ENCODE results near the gene CCZ1B. TPM values are rescaled to one million over a fixed set of nuclear protein-coding genes. Genes with fewer than 3 reads are reported as not detected.
"Not testable (repeated sequence)": the region's sequence is repeated elsewhere in the genome, so short reads cannot be mapped to it uniquely, and the experiment has no call there.

Gene CCZ1B
- total RNA-seq, 1 donor from 2014 or later = 75.2 TPM

DNA sequence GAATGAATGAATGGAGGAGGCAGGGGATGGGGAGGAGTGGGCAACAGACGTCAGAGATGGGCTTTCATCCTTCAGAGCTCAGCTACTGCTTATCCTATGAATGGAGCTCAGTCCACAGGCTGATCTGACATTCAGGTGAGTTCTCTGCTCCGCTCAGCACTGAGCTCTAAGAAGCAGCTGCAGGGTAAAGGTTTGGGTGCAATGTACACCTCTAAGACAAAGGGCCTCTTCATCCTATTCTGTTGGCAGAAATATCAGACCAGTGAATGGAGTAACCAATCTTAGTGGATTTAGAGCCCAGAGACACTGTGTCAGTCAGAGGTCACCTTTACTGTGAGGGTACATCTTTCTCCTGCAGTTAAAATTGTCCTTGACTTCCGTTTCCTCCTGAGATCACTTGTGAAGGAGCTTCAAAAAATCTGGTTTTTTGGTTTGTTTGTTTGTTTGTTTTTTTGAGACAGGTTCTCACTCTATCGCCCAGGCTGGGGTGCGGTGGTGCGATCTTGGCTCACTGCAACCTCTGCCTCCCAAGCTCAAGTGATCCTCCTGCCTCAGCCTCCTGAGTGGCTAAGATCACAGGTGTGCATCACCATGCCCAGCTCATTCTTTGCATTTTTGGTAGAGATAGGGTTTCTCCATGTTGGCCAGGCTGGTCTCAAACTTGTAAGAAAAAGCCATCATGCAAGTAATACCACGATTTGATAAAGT, 5.1 kb upstream of the CCZ1B start:
- intact Hi-C loops (cut with micrococcal nuclease) = no loop called here
- POLR2A ChIA-PET = no interaction called here
- CTCF ChIA-PET = interaction anchor here (1.0 kb wide), 1 partner anchor 234 kb away, joined by 3 read pairs; no protein-coding TSS in a partner anchor

DNA sequence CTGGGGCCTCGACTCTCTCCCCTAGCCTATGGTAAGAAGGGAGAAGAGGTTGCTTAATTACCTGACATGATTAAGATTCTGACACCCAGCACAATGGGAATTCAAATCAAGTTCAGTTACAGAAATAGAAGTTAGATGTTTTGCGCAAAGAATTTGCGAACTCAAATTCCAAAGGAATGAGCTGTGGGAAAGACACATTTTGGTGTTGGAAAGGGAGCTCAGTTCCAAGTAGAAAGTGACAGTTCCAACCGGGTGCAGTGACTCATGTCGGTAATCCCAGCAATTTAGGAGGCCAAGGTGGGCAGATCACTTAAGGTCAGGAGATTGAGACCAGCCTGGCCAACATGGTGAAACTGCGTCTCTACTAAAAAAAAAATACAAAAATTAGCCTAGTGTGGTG, 4.0 kb upstream of the CCZ1B start:
- H3K36me3 Mint-ChIP-seq (ENCODE audit: low read depth); H3K27ac Mint-ChIP-seq; CTCF ChIA-PET; ATAC-seq (ENCODE audit: low read depth); H3K9me3 Mint-ChIP-seq; POLR2A ChIA-PET; intact Hi-C loops (cut with micrococcal nuclease); H3K4me1 Mint-ChIP-seq; H3K4me3 Mint-ChIP-seq; DNase-seq: not testable (repeated sequence)
- H3K27me3 Mint-ChIP-seq = peaks cover 17% of the 10 kb centered on the region

More for the DNA sequence above, 5.1 kb upstream of the CCZ1B start:
- TF ChIP-seq, protein P1, sequence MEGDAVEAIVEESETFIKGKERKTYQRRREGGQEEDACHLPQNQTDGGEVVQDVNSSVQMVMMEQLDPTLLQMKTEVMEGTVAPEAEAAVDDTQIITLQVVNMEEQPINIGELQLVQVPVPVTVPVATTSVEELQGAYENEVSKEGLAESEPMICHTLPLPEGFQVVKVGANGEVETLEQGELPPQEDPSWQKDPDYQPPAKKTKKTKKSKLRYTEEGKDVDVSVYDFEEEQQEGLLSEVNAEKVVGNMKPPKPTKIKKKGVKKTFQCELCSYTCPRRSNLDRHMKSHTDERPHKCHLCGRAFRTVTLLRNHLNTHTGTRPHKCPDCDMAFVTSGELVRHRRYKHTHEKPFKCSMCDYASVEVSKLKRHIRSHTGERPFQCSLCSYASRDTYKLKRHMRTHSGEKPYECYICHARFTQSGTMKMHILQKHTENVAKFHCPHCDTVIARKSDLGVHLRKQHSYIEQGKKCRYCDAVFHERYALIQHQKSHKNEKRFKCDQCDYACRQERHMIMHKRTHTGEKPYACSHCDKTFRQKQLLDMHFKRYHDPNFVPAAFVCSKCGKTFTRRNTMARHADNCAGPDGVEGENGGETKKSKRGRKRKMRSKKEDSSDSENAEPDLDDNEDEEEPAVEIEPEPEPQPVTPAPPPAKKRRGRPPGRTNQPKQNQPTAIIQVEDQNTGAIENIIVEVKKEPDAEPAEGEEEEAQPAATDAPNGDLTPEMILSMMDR (IDR thresholded peaks at IDR 0.05) = no peak
- DNase-seq = no peak
- Mint-ChIP-seq H3K4me3 (no peak overlapping the region), H3K27me3 (peaks cover 22% of the 10 kb centered on the region), H3K9me3 (no peaks in the 10 kb centered on the region), H3K4me1 (peaks cover 1% of the 10 kb centered on the region), H3K36me3 (ENCODE audit: low read depth) (peaks cover 1% of the 10 kb centered on the region), H3K27ac (no peak overlapping the region)
- no peak for ATAC-seq (ENCODE audit: low read depth)

DNA sequence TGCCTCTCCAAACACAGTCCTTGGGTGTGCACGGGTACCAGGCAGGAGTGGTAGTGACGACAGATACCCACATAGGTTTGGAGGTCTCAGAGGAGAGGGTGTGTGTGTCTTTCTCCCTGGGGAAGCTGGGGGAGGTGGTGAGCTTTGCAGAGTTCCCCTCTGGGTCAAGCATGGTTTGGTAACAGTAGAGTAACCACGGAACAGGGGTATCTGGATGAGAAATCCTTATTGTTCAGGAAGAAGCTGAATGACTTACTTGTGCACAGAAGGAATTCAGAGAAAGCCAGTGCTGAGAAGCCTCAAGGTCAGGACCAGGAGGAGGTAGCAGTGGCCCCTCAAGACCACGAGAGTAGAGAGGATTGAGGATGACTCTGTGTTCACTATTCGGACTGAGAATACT, 3.5 kb upstream of the CCZ1B start:
- peaks cover 13% of the 10 kb centered on the region for H3K27me3 Mint-ChIP-seq
- DNase-seq; CTCF ChIA-PET; H3K9me3 Mint-ChIP-seq; H3K4me3 Mint-ChIP-seq; H3K36me3 Mint-ChIP-seq (ENCODE audit: low read depth); POLR2A ChIA-PET; intact Hi-C loops (cut with micrococcal nuclease); H3K4me1 Mint-ChIP-seq; ATAC-seq (ENCODE audit: low read depth); H3K27ac Mint-ChIP-seq: not testable (repeated sequence)

DNA sequence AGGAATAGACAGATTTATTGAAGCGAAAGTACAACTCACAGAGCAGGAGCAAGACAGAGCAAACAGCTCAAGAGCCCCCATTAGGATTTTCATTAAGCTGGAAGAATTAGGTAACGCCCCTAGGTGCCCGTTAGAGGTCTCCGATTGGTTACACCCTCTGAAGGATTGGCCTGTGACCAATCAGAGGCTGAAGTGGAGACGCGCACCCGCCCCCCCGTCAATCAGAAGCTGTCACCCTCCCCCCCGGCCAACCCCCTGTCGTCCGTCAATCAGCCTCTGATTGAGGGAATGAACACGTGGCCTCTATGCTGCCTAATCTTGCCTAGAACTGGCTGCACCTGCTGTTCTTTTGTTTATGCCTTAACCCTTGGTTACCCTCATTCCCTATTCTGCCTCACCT, 1.1 kb upstream of the CCZ1B start:
- H3K27me3 Mint-ChIP-seq; CTCF ChIA-PET; DNase-seq; intact Hi-C loops (cut with micrococcal nuclease); H3K36me3 Mint-ChIP-seq (ENCODE audit: low read depth); ATAC-seq (ENCODE audit: low read depth); H3K4me1 Mint-ChIP-seq; H3K9me3 Mint-ChIP-seq; POLR2A ChIA-PET; H3K27ac Mint-ChIP-seq: not testable (repeated sequence)
- peak overlapping the region; percentile 44 for H3K4me3 Mint-ChIP-seq

DNA sequence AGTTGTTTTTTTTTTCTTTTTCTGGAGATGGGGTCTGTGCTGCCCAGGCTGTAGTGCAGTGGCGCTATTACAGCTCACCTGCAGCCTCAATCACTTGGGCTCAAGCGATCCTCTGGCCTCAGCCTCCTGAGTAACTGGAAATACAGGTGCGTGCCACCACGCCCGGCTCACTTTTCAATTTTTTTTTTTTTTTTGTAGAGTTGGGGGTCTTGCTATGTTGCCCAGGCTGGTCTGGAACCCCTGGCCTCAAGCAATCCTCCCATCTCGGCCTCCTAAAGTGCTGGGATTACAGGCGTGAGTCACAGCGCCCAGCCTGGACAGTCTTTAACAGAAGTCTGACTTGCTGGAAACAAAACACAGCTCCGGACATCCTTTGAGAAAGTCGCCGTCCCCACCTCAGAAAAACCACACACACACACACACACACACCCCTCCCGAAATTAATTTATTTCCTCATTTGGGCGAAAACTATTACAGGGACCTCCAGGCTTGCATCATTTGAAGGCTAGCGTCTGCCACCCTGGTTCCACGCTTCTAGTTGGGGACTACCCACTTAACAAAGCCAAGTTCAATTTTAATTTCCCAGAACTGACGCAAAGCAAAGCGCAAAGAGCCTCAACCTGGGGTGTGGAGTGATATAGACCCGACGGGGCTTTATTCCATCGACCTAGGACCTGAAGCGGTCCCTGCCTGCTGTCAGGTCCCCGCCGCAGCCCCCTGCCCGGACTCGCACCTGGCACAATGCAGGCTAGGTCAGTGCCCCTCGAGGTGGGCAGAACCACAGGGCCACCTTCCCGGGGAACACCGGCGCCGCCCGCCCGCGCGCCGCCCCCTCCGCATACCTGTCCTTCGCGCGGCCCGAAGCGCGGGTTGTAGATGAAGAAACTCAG, 594 bp downstream of the CCZ1B start:
- Mint-ChIP-seq H3K36me3 (ENCODE audit: low read depth) (peaks cover 17% of the 10 kb centered on the region), H3K4me3 (peak overlapping the region; percentile 66)
- intact Hi-C loops (cut with micrococcal nuclease); H3K9me3 Mint-ChIP-seq; POLR2A ChIA-PET; H3K27me3 Mint-ChIP-seq; H3K27ac Mint-ChIP-seq; H3K4me1 Mint-ChIP-seq; CTCF ChIA-PET; DNase-seq: not testable (repeated sequence)
- ATAC-seq (ENCODE audit: low read depth) = peak; percentile 46

DNA sequence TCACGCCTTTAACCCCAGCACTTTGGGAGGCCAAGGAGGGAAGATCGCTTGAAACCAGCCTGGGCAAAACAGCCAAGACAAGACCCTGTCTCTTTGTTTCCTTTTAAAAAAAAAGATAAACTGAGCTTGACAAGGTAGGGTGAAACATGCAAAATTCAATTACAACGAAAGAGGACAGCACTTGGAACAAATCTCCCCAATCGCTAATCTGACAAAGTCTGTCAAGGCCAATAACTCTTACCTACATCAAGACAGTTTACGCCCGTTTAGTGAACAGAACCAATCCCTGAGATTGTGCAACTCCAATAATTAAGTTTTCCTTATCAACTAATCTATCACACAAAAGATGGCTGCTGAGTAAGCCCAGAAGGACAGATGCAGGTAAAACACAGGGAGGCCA, 4.5 kb downstream of the CCZ1B start:
- intact Hi-C loops (cut with micrococcal nuclease); DNase-seq; H3K4me3 Mint-ChIP-seq; H3K27me3 Mint-ChIP-seq; H3K27ac Mint-ChIP-seq; H3K9me3 Mint-ChIP-seq; ATAC-seq (ENCODE audit: low read depth); H3K4me1 Mint-ChIP-seq; CTCF ChIA-PET: not testable (repeated sequence)
- peaks cover 29% of the 10 kb centered on the region for H3K36me3 Mint-ChIP-seq (ENCODE audit: low read depth)
- POLR2A ChIA-PET = interaction anchor here (0.6 kb wide), 1 partner anchor 209 kb away, joined by 3 read pairs; no protein-coding TSS in a partner anchor

DNA sequence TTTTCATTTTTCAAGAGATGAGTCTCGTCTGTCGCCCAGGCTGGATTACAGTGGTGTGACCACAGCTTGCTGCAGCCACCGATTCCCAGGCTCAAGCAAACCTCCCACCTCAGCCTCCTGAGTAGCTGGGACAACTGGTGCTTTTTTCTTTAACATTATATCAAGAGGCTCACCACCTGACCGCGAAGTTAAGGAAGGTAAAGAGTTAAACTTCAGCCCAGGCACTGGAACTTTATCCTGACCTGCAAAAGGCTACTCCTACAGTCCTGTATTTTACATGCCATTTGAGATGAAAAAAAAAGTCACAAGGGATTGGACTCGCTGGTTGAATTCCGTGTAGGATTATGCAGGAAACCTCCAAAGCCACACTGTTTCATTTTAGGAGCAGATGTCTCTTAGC, 10.6 kb downstream of the CCZ1B start:
- CTCF ChIA-PET; H3K4me3 Mint-ChIP-seq; DNase-seq; ATAC-seq (ENCODE audit: low read depth); H3K27ac Mint-ChIP-seq; H3K4me1 Mint-ChIP-seq; intact Hi-C loops (cut with micrococcal nuclease); H3K9me3 Mint-ChIP-seq; H3K27me3 Mint-ChIP-seq; POLR2A ChIA-PET: not testable (repeated sequence)
- H3K36me3 Mint-ChIP-seq (ENCODE audit: low read depth) = peaks cover 31% of the 10 kb centered on the region

DNA sequence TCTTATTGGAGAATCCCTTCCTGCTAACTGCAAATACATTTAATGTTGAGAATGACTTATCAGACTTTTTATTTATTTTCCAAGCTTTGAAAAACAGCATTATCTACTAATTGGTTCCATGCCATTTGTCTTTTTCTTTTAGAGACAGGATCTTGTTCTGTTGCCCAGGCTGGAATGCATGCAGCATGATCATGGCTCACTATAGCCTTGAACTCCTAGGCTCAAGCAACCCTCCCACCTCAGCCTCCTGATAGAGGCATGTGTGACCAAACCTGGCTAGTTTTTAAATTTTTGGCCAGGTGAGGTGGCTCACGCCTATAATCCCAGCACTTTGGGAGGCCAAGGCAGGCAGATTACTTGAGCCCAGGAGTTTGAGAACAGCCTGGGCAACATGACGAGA, 13.1 kb downstream of the CCZ1B start:
- H3K27ac Mint-ChIP-seq; ATAC-seq (ENCODE audit: low read depth); intact Hi-C loops (cut with micrococcal nuclease); DNase-seq; H3K4me1 Mint-ChIP-seq; POLR2A ChIA-PET; H3K4me3 Mint-ChIP-seq; CTCF ChIA-PET; H3K27me3 Mint-ChIP-seq; H3K9me3 Mint-ChIP-seq: not testable (repeated sequence)
- H3K36me3 Mint-ChIP-seq (ENCODE audit: low read depth) = peaks cover 24% of the 10 kb centered on the region

DNA sequence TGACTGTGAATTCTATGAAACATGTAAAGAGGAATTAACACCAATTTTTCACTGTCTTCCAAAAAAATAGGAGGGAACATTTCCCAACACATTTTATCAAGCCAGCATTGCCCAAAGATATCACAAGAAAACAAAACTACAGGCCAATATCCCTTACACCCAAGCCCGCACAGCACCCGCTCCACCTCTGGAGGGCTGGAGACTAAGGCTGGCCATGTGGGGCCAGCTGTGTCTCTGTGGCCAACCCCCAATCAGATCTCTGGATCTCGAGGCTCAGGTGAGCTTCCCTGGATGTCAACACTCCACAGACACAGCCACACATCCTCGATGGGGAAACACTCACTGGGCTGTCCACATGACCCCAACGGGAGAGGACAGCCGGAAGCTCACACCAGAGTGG, 18.1 kb downstream of the CCZ1B start:
- intact Hi-C loops (cut with micrococcal nuclease); H3K36me3 Mint-ChIP-seq (ENCODE audit: low read depth); H3K4me1 Mint-ChIP-seq; CTCF ChIA-PET; H3K9me3 Mint-ChIP-seq; H3K27ac Mint-ChIP-seq; H3K27me3 Mint-ChIP-seq; H3K4me3 Mint-ChIP-seq; DNase-seq; ATAC-seq (ENCODE audit: low read depth); POLR2A ChIA-PET: not testable (repeated sequence)

DNA sequence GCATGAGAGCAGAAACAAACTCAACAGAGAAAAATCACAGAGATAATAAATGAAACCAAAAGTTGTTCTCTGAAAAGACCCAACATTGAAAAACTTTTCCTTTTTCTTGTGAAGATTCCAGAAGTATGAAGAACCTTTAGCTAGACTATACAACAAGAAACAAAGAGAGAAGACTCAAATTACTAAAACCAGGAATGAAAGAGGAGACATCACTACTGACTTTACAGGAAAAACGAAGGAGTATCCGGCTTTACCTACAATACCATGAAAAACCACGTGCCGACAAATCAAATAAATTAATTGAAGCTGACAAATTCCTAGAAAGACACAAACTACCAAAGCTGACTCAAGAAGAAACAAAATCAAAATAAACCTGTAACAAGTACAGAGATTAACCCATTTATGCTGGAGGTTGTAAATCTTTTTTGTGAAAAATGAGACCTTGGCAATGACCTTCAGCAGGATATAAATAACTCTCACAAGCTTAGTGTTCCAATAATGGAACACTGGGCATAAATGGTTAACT, 18.6 kb downstream of the CCZ1B start:
- H3K9me3 Mint-ChIP-seq; DNase-seq; intact Hi-C loops (cut with micrococcal nuclease); H3K36me3 Mint-ChIP-seq (ENCODE audit: low read depth); H3K4me1 Mint-ChIP-seq; ATAC-seq (ENCODE audit: low read depth); CTCF ChIA-PET; H3K27me3 Mint-ChIP-seq; H3K27ac Mint-ChIP-seq; H3K4me3 Mint-ChIP-seq; POLR2A ChIA-PET: not testable (repeated sequence)

DNA sequence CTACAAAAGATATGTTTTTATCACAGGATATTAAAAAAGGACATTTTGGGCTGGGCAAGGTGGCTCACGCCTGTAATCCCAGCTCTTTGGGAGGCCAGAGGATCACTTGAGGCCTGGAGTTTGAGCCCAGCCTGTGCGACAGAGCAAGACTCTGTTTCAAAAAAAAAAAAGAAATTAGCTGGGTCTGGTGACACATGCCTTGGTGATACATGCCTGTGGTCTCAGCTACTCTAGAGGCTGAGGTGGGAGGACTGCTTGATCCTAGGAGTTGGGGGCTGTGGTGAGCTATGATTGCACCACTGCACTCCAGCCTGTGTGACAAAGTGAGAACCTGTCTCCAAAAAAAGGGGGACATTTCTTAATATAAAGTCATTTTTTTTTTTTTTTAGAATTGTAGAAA, 25.7 kb downstream of the CCZ1B start:
- H3K36me3 Mint-ChIP-seq (ENCODE audit: low read depth); H3K4me1 Mint-ChIP-seq; intact Hi-C loops (cut with micrococcal nuclease); H3K27me3 Mint-ChIP-seq; CTCF ChIA-PET; H3K9me3 Mint-ChIP-seq; H3K4me3 Mint-ChIP-seq; DNase-seq; ATAC-seq (ENCODE audit: low read depth); H3K27ac Mint-ChIP-seq; POLR2A ChIA-PET: not testable (repeated sequence)
